SK-N-SH (cell line): ENCODE measurements around the gene ASB18. TPM values are rescaled to one million over a fixed set of nuclear protein-coding genes. Genes with fewer than 3 reads are reported as not detected.

Experiments
- CTCF ChIA-PET: fragments of 300-600, 350-600 bp; formaldehyde crosslinking; extraction: SDS; loops from one replicate; lab custom pipeline; 2021; lab: Yijun Ruan, JAX
- POLR2A ChIA-PET: fragments of 350-600 bp; sonication (Branson Sonifier 250); formaldehyde crosslinking; extraction: SDS; loops from one replicate; lab custom pipeline; 2020; ENCODE audit warnings: antibody characterized with exemption, inconsistent platforms; lab: Yijun Ruan, JAX
- DNase-seq: peaks from one replicate; pipeline ENCODE4 v3.0.0; 2012
- H2AFZ ChIP-seq: fragments of 200-600 bp; sonication (generic); 2 replicates; pipeline ENCODE4 v1.8.1; 2016; ENCODE audit warnings: antibody characterized with exemption, mild to moderate bottlenecking, low read depth
- H3F3A ChIP-seq: fragments of 200-600 bp; sonication (generic); replicated peaks from 2 replicates; pipeline ENCODE3; 2016; ENCODE audit warnings: antibody characterized with exemption, mild to moderate bottlenecking; ENCODE audit not compliant: insufficient read depth
- H3K27ac ChIP-seq, 2 experiments: fragments of 200-500 bp in 1 of 2; fragments of 200-600 bp in 1 of 2; sonication (Bioruptor generic) in 1 of 2; sonication (generic), shearing (Covaris generic) in 1 of 2; 2 replicates each; pipeline versions ENCODE4 v1.5.1 to v1.6.1; 2014 to 2016; ENCODE audit warnings: low read depth in 2 of 2, inconsistent platforms in 1 of 2, low read length in 1 of 2, mild to moderate bottlenecking in 1 of 2, mixed read lengths in 1 of 2
- H3K27me3 ChIP-seq: fragments of 200-600 bp; sonication (generic), shearing (Covaris generic); 2 replicates; pipeline ENCODE4 v1.6.1; 2016; ENCODE audit warnings: mixed run types; ENCODE audit not compliant: insufficient read depth
- H3K36me3 ChIP-seq, 2 experiments: fragments of 200-500 bp in 1 of 2; fragments of 200-600 bp in 1 of 2; sonication (Bioruptor generic) in 1 of 2; sonication (generic) in 1 of 2; replicated peaks in 1 of 2; 2 replicates each; pipeline versions ENCODE3 to v1.5.1; 2014 to 2016; ENCODE audit warnings: low read length in 1 of 2, mild to moderate bottlenecking in 1 of 2; ENCODE audit not compliant: insufficient read depth in 2 of 2, control insufficient read depth in 1 of 2
- H3K4me1 ChIP-seq, 2 experiments: fragments of 200-500 bp in 1 of 2; fragments of 200-600 bp in 1 of 2; sonication (Bioruptor generic) in 1 of 2; sonication (generic), shearing (Covaris generic) in 1 of 2; 2 replicates each; pipeline versions ENCODE4 v1.5.1 to v1.6.1; 2014 to 2016; ENCODE audit warnings: low read depth in 1 of 2, low read length in 1 of 2, mixed run types in 1 of 2; ENCODE audit not compliant: insufficient read depth in 2 of 2, control insufficient read depth in 1 of 2
- H3K4me2 ChIP-seq: fragments of 200-600 bp; sonication (generic), shearing (Covaris generic); 2 replicates; pipeline ENCODE4 v1.6.1; 2017; ENCODE audit warnings: mixed run types
- H3K4me3 ChIP-seq, 2 experiments: fragments of 200-500 bp in 1 of 2; fragments of 200-600 bp in 1 of 2; sonication (Bioruptor generic) in 1 of 2; sonication (generic), shearing (Covaris generic) in 1 of 2; 2 replicates each; pipeline versions ENCODE4 v1.5.1 to v1.8.1; 2014 to 2016; ENCODE audit warnings: low read depth in 2 of 2, inconsistent platforms in 1 of 2, low read length in 1 of 2, mild to moderate bottlenecking in 1 of 2, mixed read lengths in 1 of 2, moderate library complexity in 1 of 2
- H3K79me2 ChIP-seq: fragments of 200-600 bp; sonication (generic); 2 replicates; pipeline ENCODE4 v1.8.1; 2017; ENCODE audit warnings: mild to moderate bottlenecking; ENCODE audit not compliant: insufficient read depth
- H3K9ac ChIP-seq: fragments of 200-600 bp; sonication (generic); 2 replicates; pipeline ENCODE4 v1.6.1; 2017; ENCODE audit warnings: mixed run types
- H3K9me2 ChIP-seq: fragments of 200-600 bp; sonication (generic); 2 replicates; pipeline ENCODE4 v1.6.1; 2017; ENCODE audit warnings: mixed run types
- H3K9me3 ChIP-seq: fragments of 200-600 bp; sonication (generic); 2 replicates; pipeline ENCODE4 v1.6.1; 2017; ENCODE audit warnings: mixed run types, mild to moderate bottlenecking, moderate library complexity
- H4K20me1 ChIP-seq: fragments of 200-600 bp; sonication (generic); 2 replicates; pipeline ENCODE4 v1.6.1; 2017; ENCODE audit warnings: mild to moderate bottlenecking, mixed run types; ENCODE audit not compliant: insufficient read depth
- EP300 ChIP-seq, 2 experiments: IDR thresholded peaks; 2 replicates each; pipeline versions ENCODE4 v1.4.0 to v1.6.1; 2012; ENCODE audit warnings: borderline replicate concordance in 1 of 2, low read depth in 1 of 2, low read length in 1 of 2
- EZH2phosphoT487 ChIP-seq: fragments of 200-600 bp; sonication (generic); IDR thresholded peaks from 2 replicates; pipeline ENCODE4 v1.6.1; 2017; ENCODE audit warnings: low read depth, mixed run types, mild to moderate bottlenecking, antibody characterized with exemption, moderate library complexity, borderline replicate concordance
- GATA2 ChIP-seq: sonication (generic); formaldehyde crosslinking; IDR thresholded peaks from 2 replicates; pipeline ENCODE4 v1.5.0; 2020; ENCODE audit warnings: mild to moderate bottlenecking, missing genetic modification reagents
- IRF3 ChIP-seq: fragments of 150-350 bp; IDR thresholded peaks from 2 replicates; pipeline ENCODE4 v1.6.1; 2016; ENCODE audit warnings: mild to moderate bottlenecking, low read depth, low read length
- MAX ChIP-seq: IDR thresholded peaks from 2 replicates; pipeline ENCODE4 v1.4.0; 2012; ENCODE audit warnings: low read depth
- MEF2A ChIP-seq: IDR thresholded peaks from 2 replicates; pipeline ENCODE4 v1.4.0; 2012; ENCODE audit warnings: low read depth, borderline replicate concordance
- MXI1 ChIP-seq: IDR thresholded peaks from 2 replicates; pipeline ENCODE4 v1.6.1; 2012; ENCODE audit warnings: mild to moderate bottlenecking, low read depth, low read length, improper control_type of control experiment
- POLR2AphosphoS5 ChIP-seq: IDR thresholded peaks from 2 replicates; pipeline ENCODE4 v1.6.1; 2012; ENCODE audit warnings: low read depth, low read length
- RFX5 ChIP-seq: IDR thresholded peaks from 2 replicates; pipeline ENCODE4 v1.6.1; 2012; ENCODE audit warnings: mild to moderate bottlenecking, improper control_type of control experiment, low read length
- RXRA ChIP-seq: IDR thresholded peaks from 2 replicates; pipeline ENCODE4 v1.4.0; 2012; ENCODE audit warnings: low read depth, mild to moderate bottlenecking, borderline replicate concordance
- SMC3 ChIP-seq: IDR thresholded peaks from 2 replicates; pipeline ENCODE4 v1.6.1; 2012; ENCODE audit warnings: low read depth, low read length, improper control_type of control experiment
- TAF1 ChIP-seq: IDR thresholded peaks from 2 replicates; pipeline ENCODE4 v1.6.1; 2012; ENCODE audit warnings: low read depth, mild to moderate bottlenecking, low read length, moderate library complexity, borderline replicate concordance
- TEAD4 ChIP-seq: IDR thresholded peaks from 2 replicates; pipeline ENCODE4 v1.4.0; 2012; ENCODE audit warnings: mild to moderate bottlenecking, borderline replicate concordance; ENCODE audit not compliant: insufficient read depth
- USF2 ChIP-seq: fragments of 150-350 bp; IDR thresholded peaks from 2 replicates; pipeline ENCODE4 v1.6.1; 2017; ENCODE audit warnings: antibody characterized with exemption, low read length, low read depth, borderline replicate concordance
- YY1 ChIP-seq: IDR thresholded peaks from 2 replicates; pipeline ENCODE4 v1.4.0; 2012; ENCODE audit warnings: low read depth, mild to moderate bottlenecking
- WGBS: methylation state at CpG from one replicate; pipeline ENCODE4 v1.1.6; 2017; ENCODE audit warnings: low lambda C conversion rate; 5-methylcytosine and 5-hydroxymethylcytosine counted together
- polyA plus RNA-seq, 3 experiments: library from polyadenylated mRNA; depleted of rRNA; stranded (reverse); fragments of >200 nt; gene quantifications; 2 replicates each; pipeline ENCODE4 v1.2.3, GENCODE V29; 2012
- small RNA-seq, 7 experiments: library from RNA; depleted of rRNA; stranded (forward); fragments of <200 nt; gene quantifications; one replicate each; pipeline ENCODE3, GENCODE V24; 2012

Gene ASB18
- polyA plus RNA-seq, 1 of the 3 experiments (the other 2 are of a cell fraction): not detected

- Histone ChIP-seq H3K9me3 (no peaks in the 10 kb centered on the region), H3F3A (no peaks in the 10 kb centered on the region), H3K79me2 (no peaks in the 10 kb centered on the region), H3K9me2 (no peaks in the 10 kb centered on the region), H3K27me3 (no peaks in the 10 kb centered on the region), H3K4me1 (no peaks in the 10 kb centered on the region; a peak in 1 of 4 replicates), H3K4me2 (no peak overlapping the region), H3K36me3 (no peaks in the 10 kb centered on the region), H4K20me1 (no peaks in the 10 kb centered on the region), H2AFZ (no peak overlapping the region), H3K4me3 (no peak overlapping the region), H3K27ac (no peak overlapping the region), H3K9ac (no peak overlapping the region)
- 89% methylated on average over 9 of the region's 10 CpGs for WGBS
- POLR2A ChIA-PET: no interaction called here
- TF ChIP-seq IRF3 (no peak), USF2 (no peak), MAX (no peak), MXI1 (no peak), EP300 (IDR thresholded peaks at IDR 0.05; ENCODE audit: borderline replicate concordance in 1 of 2, low read depth in 1 of 2, low read length in 1 of 2) (no peak), GATA2 (CRISPR knock-in tag) (no peak), TEAD4 (no peak), TAF1 (no peak), EZH2phosphoT487 (no peak), RXRA (no peak), YY1 (no peak), RFX5 (no peak), SMC3 (no peak), POLR2AphosphoS5 (no peak), MEF2A (no peak)
- no peak for DNase-seq
- CTCF ChIA-PET: interaction anchor here (0.6 to 1.3 kb wide), 4 partner anchors 13 to 365 kb away, joined by 3 to 4 read pairs (median 4); no protein-coding TSS in a partner anchor
Measured at GRCh38 chr2:236143811-236144210, 120.4 kb downstream of the ASB18 start.

Small RNAs within 50 kb of the gene (small RNA-seq; reads per million reads assigned to genes)
- gene RF00019 (0 reads per million in 7 experiments), gene RNU1-31P (0 reads per million in 7 experiments)

Other genes starting within 250 kb of the ASB18 start
- 0.03 and 0.16 TPM in 2 replicates for gene GBX2, start 96.0 kb downstream of the ASB18 start, polyA plus RNA-seq (2012; rRNA removed)